DND-41 (cell line): ENCODE results near the gene NOX4.

ENCODE experiments used
- ATAC-seq: fragments of 200-7000 bp; cut with Tn5 transposase; 3 replicates; pipeline ENCODE4 v1.9.1; 2021; ENCODE audit warnings: low read depth; ENCODE audit not compliant: insufficient read depth
- DNase-seq: peaks from one replicate; pipeline ENCODE4 v3.0.0-alpha.2; 2020
- H2AFZ ChIP-seq: 2 replicates; pipeline ENCODE4 v1.6.0; 2012; ENCODE audit warnings: low read depth, low read length
- H3K27ac ChIP-seq: 2 replicates; pipeline ENCODE4 v1.5.1; 2012; ENCODE audit warnings: low read length, inconsistent platforms
- H3K27me3 ChIP-seq: fragments of 200-600 bp; sonication (generic); 2 replicates; pipeline ENCODE4 v1.6.0; 2012; ENCODE audit warnings: low read length, mild to moderate bottlenecking, inconsistent platforms; ENCODE audit not compliant: insufficient read depth, poor library complexity
- H3K36me3 ChIP-seq: 2 replicates; pipeline ENCODE4 v1.5.1; 2012; ENCODE audit warnings: low read length, inconsistent platforms; ENCODE audit not compliant: insufficient read depth
- H3K4me1 ChIP-seq: 2 replicates; pipeline ENCODE4 v1.5.1; 2012; ENCODE audit warnings: mild to moderate bottlenecking, low read length; ENCODE audit not compliant: insufficient read depth
- H3K4me2 ChIP-seq: 2 replicates; pipeline ENCODE4 v1.6.0; 2012; ENCODE audit warnings: mild to moderate bottlenecking, moderate library complexity, low read length, inconsistent platforms; ENCODE audit not compliant: insufficient read depth
- H3K4me3 ChIP-seq, 2 experiments: fragments of 200-600 bp in 1 of 2; shearing (Covaris generic) in 1 of 2; 2 replicates each; pipeline ENCODE4 v1.5.1; 2012 to 2016; ENCODE audit warnings: inconsistent platforms in 2 of 2, low read length in 2 of 2, mild to moderate bottlenecking in 2 of 2, low read depth in 1 of 2, moderate library complexity in 1 of 2
- H3K79me2 ChIP-seq: 2 replicates; pipeline ENCODE4 v1.6.0; 2012; ENCODE audit warnings: low read length, inconsistent platforms; ENCODE audit not compliant: insufficient read depth
- H3K9ac ChIP-seq: 2 replicates; pipeline ENCODE4 v1.6.0; 2012; ENCODE audit warnings: low read depth, mild to moderate bottlenecking, inconsistent platforms, low read length, moderate library complexity
- H3K9me3 ChIP-seq: 2 replicates; pipeline ENCODE4 v1.5.1; 2012; ENCODE audit warnings: low read length, moderate library complexity, mild to moderate bottlenecking, inconsistent platforms; ENCODE audit not compliant: insufficient read depth, severe bottlenecking
- H4K20me1 ChIP-seq: 2 replicates; pipeline ENCODE4 v1.6.0; 2012; ENCODE audit warnings: low read length; ENCODE audit not compliant: insufficient read depth
- EZH2 ChIP-seq: IDR thresholded peaks from 3 replicates; pipeline ENCODE4 v1.6.1; 2012; ENCODE audit warnings: borderline replicate concordance, low read depth, mild to moderate bottlenecking, moderate library complexity, low read length, inconsistent platforms; ENCODE audit not compliant: severe bottlenecking
- TF ChIP-seq, protein P1 (sequence below): IDR thresholded peaks from 2 replicates; pipeline ENCODE4 v1.5.1; 2012; ENCODE audit warnings: borderline replicate concordance, low read length, moderate library complexity, mild to moderate bottlenecking; ENCODE audit not compliant: poor library complexity, severe bottlenecking; ENCODE audit errors: extremely low read depth

The NOX4 gene

DNA sequence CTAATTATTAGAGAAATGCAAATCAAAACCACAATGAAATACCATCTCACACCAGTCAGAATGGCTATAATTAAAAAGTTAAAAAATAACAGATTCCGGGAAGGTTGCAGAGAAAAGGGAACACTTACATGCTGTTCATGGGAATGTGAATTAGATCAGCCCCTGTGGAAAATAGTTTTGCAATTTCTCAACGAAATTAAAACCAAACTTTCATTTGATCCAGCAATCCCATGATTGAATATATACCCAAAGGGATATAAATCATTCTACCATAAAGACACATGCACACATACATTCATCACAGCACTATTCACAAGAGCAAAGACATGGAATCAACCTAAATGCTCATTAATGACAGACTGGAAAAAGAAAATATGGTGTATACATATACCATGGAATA is 32.5 kb downstream of the NOX4 start:
- H3K36me3 ChIP-seq, result no peaks in the 10 kb centered on the region
- no peak overlapping the region for H3K4me3 ChIP-seq
- H3K9me3 ChIP-seq, result no peaks in the 10 kb centered on the region
- no peaks in the 10 kb centered on the region for H4K20me1 ChIP-seq
- no peak for DNase-seq
- H3K27ac ChIP-seq, result no peak overlapping the region
- no peaks in the 10 kb centered on the region for H3K27me3 ChIP-seq
- H2AFZ ChIP-seq, result no peak overlapping the region
- no peaks in the 10 kb centered on the region for H3K4me1 ChIP-seq
- no peaks in the 10 kb centered on the region for H3K79me2 ChIP-seq
- TF ChIP-seq EZH2, result no peak
- TF ChIP-seq, protein P1, sequence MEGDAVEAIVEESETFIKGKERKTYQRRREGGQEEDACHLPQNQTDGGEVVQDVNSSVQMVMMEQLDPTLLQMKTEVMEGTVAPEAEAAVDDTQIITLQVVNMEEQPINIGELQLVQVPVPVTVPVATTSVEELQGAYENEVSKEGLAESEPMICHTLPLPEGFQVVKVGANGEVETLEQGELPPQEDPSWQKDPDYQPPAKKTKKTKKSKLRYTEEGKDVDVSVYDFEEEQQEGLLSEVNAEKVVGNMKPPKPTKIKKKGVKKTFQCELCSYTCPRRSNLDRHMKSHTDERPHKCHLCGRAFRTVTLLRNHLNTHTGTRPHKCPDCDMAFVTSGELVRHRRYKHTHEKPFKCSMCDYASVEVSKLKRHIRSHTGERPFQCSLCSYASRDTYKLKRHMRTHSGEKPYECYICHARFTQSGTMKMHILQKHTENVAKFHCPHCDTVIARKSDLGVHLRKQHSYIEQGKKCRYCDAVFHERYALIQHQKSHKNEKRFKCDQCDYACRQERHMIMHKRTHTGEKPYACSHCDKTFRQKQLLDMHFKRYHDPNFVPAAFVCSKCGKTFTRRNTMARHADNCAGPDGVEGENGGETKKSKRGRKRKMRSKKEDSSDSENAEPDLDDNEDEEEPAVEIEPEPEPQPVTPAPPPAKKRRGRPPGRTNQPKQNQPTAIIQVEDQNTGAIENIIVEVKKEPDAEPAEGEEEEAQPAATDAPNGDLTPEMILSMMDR, result no peak
- no peak overlapping the region for H3K4me2 ChIP-seq
- no peak overlapping the region for H3K9ac ChIP-seq
- no peak for ATAC-seq

DNA sequence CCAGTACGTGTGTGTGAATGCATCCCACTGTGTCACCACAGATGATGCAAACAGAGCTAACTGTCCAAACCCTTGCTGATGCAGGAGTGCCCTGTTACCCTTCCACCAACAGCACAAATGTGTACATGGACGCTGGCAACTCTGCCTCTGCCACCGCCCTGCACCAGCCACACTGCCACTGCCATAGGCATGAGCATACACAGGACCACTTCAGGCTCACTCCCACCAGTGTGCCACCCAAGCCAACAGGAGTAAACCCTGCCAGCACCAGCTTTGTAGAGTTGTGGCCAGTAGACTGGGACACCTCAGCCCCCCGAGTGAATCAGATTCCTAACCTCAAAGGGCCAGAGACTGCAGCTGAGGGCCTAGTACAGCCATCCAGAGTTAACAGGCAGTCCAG is 34.0 kb downstream of the NOX4 start:
- Histone ChIP-seq H3K9ac (no peak overlapping the region), H4K20me1 (no peaks in the 10 kb centered on the region), H3K9me3 (no peaks in the 10 kb centered on the region), H3K4me2 (no peak overlapping the region), H3K27me3 (no peaks in the 10 kb centered on the region), H3K4me3 (no peak overlapping the region), H3K4me1 (no peaks in the 10 kb centered on the region), H3K36me3 (no peaks in the 10 kb centered on the region), H3K79me2 (no peaks in the 10 kb centered on the region), H3K27ac (no peak overlapping the region), H2AFZ (no peak overlapping the region)
- ATAC-seq (no peak), DNase-seq (no peak)
- TF ChIP-seq EZH2, result no peak
- TF ChIP-seq, protein P1, result no peak

DNA sequence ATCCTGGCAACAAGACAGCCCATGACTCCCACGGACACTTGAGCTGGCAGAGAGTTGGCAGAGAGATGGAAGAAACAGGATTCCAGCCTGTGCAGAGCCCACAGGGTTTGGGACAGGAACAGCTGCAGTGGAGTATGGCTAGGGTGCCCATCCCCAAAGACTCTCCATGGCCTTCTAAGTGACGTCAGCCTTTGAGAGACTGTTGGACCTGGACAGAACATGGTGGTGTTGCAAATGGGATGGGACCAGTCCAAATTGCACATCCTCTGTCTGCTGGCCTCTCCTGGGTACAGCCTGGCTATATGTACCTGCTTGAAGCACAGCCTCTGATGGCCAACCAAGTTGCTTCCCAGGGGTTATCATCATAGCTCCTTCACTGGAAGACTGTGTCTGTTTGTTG is 34.5 kb downstream of the NOX4 start:
- no peaks in the 10 kb centered on the region for H3K4me1 ChIP-seq
- DNase-seq, result no peak
- no peaks in the 10 kb centered on the region for H3K27me3 ChIP-seq
- H3K79me2 ChIP-seq, result no peaks in the 10 kb centered on the region
- no peak for ATAC-seq
- no peak for TF ChIP-seq EZH2
- TF ChIP-seq, protein P1, result no peak
- no peak overlapping the region for H3K27ac ChIP-seq
- no peaks in the 10 kb centered on the region for H3K36me3 ChIP-seq
- H3K4me3 ChIP-seq, result no peak overlapping the region
- no peak overlapping the region for H3K9ac ChIP-seq
- no peak overlapping the region for H3K4me2 ChIP-seq
- H4K20me1 ChIP-seq, result no peaks in the 10 kb centered on the region
- no peaks in the 10 kb centered on the region for H3K9me3 ChIP-seq
- H2AFZ ChIP-seq, result no peak overlapping the region

DNA sequence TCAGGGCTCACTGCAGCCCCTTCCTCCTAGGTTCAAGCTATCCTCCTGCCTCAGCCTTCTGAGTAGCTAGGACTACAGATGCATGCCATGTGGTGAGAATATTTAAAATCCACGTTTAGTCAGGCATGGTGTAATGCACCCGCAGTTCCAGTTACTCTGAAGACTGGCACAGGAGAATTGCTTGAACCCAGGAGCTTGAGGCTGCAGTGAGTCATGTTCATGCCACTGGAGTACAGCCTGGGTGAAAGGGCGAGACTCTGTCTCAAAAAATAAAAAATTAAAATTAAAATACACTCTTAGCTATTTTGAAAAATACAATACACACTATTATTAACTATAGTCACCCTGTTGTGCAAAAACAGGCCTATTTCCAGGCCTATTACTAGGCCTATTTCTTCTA is 38.4 kb downstream of the NOX4 start:
- no peak overlapping the region for H2AFZ ChIP-seq
- no peaks in the 10 kb centered on the region for H3K9me3 ChIP-seq
- DNase-seq (no peak), ATAC-seq (no peak)
- TF ChIP-seq EZH2, result no peak
- TF ChIP-seq, protein P1, result no peak
- no peaks in the 10 kb centered on the region for H4K20me1 ChIP-seq
- no peak overlapping the region for H3K27ac ChIP-seq
- no peak overlapping the region for H3K9ac ChIP-seq
- H3K79me2 ChIP-seq, result no peaks in the 10 kb centered on the region
- H3K4me1 ChIP-seq, result no peaks in the 10 kb centered on the region
- no peak overlapping the region for H3K4me3 ChIP-seq
- no peaks in the 10 kb centered on the region for H3K36me3 ChIP-seq
- no peaks in the 10 kb centered on the region for H3K27me3 ChIP-seq
- no peak overlapping the region for H3K4me2 ChIP-seq
